ENCODE data around the gene PTPRJ.

DNA sequence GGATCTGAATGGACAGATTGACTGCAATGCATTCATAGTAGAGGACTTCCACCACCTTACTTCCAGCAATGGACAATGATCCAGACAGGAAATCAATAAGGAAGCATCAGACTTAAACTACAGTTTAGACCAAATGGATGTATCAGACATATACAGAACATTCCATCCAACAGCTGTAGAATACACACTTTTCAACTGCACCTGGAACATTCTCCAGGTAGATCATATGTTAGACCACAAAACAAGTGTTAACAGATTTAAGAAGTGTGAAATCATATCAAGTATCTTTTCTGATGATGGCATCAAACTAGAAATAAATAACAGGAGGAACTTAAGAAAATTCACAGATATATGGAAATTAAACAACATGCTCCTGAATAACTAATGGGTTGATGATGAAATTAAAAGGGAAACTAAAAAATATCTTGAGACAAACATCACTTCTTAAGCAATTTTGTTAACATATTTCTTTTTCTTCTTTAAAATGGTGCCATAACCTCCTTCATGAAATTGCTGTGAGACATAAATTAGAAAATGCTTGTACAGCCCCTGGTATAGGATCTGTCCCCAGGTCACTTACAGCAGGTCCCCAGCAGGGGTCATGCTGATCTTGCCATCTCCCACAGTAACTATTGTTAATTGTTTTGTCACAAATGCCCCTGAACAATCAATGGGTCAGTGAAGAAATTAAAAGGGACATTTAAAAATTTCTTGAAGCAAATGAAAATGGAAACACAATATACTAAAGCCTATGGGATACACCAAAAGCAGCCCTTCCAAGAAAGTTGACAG lies 136.3 kb downstream of the PTPRJ start:
- TF ChIP-seq, protein P1, sequence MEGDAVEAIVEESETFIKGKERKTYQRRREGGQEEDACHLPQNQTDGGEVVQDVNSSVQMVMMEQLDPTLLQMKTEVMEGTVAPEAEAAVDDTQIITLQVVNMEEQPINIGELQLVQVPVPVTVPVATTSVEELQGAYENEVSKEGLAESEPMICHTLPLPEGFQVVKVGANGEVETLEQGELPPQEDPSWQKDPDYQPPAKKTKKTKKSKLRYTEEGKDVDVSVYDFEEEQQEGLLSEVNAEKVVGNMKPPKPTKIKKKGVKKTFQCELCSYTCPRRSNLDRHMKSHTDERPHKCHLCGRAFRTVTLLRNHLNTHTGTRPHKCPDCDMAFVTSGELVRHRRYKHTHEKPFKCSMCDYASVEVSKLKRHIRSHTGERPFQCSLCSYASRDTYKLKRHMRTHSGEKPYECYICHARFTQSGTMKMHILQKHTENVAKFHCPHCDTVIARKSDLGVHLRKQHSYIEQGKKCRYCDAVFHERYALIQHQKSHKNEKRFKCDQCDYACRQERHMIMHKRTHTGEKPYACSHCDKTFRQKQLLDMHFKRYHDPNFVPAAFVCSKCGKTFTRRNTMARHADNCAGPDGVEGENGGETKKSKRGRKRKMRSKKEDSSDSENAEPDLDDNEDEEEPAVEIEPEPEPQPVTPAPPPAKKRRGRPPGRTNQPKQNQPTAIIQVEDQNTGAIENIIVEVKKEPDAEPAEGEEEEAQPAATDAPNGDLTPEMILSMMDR (IDR thresholded peaks at IDR 0.05; ENCODE audit: low read depth, low read length, poor library complexity, severe bottlenecking), result peak; percentile 57
- TF ChIP-seq EZH2phosphoT487 (IDR thresholded peaks at IDR 0.05; ENCODE audit: borderline replicate concordance, low read length), result no peak
